Activated effector memory CD4-positive, alpha-beta T cell treated with Interleukin-2 at 50 U/mL for 16 hours (primary cell): ENCODE results near the gene FAM163A.

Experiments used
- DNase-seq: peaks from one replicate; pipeline ENCODE4 v3.0.0-alpha.2; 2020

Gene FAM163A

DNA sequence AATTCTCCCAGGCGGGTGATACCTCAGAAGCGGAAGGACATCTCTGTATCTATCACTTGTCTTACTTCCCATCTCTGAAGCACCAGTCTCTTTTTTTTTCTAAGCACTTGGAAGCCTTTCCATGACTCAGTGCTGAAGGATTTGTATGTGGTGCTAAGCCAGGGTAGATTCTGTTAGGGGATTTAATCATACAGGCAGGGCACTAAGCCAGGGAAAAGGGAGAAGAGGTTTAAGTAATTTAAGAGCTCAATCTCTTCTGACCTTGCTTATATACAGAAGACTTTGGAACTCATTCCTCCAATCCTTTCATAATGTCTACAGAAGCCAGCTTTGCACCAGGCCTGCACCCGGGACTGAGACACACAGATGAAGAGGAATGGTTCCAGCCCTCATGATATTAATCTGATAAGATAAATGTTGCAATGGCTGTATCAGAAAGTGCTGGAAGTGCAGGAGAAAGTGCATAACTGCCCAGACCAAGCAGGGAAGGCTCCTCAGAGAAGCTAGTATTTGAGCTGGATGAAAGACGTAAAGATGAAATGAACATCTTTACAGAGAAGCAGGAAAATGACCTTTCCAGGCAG, 11.0 kb downstream of the FAM163A start:
- DNase-seq: no peak

DNA sequence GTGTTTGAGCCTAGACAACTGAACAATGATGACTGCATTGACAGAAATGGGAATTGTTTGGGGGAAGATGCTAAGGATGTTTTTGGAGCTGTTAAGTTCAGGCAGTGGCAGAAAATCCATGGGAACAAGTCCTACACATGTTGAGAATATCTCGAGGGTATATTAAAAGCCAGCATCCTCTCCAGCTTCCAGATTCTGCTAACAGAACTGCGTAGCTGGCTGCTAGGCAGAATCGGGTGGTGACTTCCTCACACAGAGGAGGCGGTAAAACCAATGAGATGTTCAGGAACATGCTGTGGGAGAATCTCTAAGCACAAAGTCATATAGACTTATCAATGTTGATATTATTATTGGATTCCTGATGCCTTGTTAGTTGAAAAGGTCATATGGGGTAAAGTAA, 14.8 kb downstream of the FAM163A start:
- DNase-seq: no peak

DNA sequence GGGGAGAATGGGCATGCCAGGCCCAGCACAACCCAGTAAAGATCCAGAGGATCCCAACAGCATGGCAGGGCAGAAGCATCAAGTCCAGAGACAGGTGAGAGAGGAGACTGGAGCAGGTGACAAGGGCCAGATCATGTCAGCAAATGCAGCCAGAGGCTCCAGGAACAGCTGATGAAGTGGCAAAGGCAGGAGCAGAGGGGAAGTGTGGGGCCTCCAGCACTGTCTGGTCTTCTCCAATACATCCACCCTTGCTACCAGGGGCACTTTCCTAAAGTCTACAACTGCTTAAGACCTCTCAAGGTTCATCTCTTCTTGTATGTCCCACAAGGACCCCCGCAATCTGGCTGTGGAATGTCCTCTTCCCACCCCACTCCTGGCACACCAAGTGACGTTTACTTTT, 17.4 kb downstream of the FAM163A start:
- DNase-seq: no peak

DNA sequence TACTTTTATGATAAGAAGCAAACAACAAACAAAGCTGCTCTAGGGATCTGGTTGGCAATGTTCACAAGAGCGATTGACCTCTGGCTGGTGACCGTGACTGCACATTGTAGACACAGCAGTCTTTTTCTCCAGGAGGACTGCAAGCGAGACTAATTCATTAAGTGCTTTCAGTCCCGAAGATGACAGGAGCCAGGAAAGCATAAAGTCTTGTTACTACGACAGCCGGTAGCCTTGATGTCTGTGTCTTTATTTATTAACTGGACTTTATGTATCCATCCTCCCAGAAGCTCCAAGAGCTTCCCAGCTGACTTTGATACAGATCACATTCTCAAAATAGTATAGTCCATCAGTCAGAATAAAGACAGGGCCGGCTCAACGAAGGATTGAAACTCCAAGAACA, 18.2 kb downstream of the FAM163A start:
- no peak for DNase-seq

DNA sequence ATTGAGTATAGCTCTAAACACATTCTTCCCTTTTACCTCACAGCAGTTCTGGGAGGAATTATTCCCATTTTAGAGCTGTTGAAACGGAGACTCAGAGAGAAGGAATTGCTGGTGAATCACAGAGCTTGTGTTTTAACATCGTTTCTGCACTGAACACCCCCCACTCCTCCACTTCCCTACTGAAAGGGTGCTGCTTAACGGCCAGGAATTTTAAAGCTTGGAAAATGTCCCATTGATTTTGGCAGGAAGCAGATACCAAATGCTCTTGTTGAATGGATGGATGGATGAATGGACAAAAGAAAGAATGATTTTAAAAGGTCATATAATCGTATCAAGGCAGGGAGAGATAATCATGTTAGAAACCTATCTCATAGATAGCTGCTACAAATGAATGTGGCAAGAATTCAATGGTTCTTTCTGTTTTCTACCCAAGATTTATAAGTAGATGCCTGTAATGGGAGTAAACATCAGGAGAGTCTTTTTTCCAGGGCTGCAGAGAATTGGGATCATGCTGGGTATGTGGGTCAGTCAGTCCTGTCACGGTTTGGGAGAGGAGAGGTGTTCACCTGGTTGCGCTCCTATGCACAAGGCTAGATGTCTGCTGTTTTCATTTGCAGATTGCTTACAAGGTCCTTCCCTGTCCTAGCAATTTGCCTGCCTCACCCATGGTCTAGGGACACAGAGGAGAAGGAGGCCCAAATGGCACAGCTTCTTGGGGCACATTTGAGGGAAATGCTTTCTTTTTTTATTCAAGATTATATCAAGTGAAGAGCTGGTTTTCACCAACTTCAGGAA, 19.0 kb downstream of the FAM163A start:
- no peak for DNase-seq

DNA sequence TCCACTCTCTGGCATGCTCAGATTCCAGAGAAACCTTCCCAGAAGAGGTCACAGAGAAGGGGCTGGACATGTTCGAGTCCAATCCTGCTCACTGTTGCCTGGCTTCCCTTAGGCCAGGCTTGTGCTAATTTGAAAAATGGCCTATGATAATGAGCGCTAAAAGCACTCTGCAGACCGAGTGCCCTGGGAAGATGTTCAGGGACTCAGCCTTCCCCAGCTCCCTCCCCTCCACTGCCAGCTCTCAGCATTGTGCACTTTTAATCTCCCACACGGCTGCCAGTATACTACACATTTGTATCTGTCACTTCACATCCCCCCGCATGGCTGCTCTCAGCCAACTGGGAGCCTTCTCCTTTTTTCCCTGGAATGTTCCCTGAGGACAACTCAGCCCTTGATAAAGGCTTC, 24.1 kb downstream of the FAM163A start:
- DNase-seq: no peak

DNA sequence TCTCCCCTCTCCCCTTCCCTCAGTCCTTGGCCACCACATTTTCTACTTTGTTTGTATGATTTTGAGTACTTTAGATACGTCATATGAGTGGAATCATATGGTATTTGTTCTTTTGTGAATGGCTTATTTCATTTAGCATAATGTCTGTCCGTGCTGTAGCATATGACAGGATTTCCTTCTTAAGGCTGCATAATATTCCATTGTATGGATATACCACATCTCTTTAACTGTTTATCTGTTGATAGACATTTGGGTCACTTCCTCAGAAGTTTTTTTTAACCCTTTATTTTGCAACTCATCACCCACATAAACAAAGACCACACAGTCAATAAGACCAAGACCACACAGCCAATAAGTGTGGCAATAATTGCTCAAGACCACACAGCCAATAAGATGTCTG, 24.9 kb downstream of the FAM163A start:
- no peak for DNase-seq

DNA sequence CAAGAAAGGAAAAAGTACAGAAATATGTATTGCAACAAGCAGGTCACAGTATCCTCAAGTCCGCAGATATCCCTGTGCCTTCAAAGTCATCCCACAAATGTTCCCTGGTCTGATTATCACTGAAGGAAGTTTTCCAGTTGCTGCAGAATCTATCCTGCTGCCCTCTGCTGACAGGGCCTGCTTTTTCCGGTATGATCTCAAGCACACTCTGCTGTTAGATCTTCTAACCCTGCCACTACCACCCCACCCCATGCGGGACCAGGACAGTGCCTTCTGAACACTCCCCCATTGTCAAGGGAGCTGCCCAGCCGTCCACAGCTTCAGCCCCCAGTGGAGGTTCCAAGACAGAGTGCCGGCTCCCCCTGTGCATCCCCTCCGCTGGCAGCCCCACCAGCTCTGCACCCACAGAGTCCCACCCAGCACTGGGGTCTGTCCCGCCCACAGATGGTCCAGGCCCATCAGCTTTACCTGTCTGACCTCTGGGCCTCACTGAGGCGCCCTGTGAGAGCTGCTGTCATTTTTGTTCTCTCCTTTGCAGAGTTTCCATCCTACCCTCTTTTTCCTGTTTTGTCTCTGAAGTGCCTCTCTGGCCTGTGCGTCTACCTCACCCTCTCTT, 27.9 kb downstream of the FAM163A start:
- DNase-seq: no peak

DNA sequence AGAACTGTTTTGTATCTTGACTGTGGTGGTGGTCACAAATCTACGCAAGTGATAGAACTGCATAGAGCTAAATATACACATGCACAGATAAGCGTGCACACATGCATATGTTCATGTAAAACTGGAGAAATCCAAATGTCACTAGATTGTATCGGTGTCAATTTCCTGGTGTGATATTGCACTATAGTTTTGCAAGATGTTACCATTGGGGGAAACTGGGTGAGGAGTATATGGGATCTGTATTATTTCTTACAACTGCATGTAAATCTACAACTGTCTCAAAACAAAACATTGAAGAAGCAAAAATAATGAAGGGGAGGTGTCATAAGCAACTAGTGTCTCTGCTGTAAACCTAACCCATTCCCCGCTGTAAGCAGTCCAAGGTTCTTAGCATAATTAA, 30.2 kb downstream of the FAM163A start:
- DNase-seq: no peak

DNA sequence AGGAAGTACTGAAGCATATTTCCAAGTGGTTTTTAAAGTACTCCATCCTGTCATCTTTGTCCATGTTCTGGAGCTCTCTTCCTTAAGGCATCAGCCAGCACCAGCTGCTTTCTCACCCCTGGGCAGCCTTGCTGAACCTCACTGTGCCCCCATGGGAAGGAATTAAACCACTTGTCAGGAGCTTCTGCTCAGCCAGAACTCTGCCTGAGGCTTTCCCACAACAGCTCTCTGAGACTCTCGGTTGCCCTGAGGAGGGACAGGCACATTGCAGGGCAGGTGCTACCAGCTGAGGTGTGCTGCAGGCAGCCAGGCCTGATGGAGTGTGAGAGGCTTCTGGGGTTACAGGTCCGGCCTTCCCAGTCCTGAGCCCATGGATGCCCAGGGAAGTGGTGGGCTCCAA, 30.9 kb downstream of the FAM163A start:
- DNase-seq: no peak

DNA sequence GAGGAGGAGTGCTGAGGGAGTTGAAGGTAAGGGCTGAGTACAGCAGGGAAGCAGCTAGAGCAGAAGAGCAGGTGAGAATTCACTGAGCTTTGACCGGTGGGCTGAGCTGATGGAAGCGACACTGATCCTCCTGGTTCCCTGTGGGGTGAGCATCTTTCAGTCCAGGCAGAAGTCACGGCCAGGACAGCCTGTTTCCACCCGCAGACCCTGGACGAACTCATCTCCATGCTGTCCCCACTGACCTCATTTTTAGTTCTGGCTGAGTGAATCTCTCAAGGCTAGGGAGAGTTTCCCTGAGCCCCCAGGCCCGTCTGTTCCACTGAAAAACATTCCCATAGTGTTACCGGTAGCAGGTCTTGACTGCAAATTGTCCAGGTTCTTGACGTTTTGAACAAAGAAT, 31.5 kb downstream of the FAM163A start:
- DNase-seq: no peak

DNA sequence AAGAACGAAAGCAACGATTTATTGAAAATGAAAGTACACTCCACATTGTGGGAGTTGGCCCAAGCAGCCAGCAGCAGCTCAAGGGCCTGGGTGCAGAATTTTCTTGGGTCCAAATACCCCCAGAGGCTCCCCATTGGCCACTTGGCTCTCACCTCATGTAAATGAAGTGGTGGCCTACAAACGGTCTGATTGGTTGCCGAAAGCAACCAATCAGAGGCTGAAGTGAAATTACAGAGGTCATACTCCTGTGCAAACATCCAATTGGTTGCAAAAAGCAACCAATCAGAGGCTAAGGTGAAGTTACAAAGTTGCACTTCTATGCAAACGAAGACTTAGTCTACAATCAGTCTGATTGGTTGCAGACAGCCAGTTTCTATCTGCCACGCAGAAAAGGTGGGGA, 31.9 kb downstream of the FAM163A start:
- no peak for DNase-seq

DNA sequence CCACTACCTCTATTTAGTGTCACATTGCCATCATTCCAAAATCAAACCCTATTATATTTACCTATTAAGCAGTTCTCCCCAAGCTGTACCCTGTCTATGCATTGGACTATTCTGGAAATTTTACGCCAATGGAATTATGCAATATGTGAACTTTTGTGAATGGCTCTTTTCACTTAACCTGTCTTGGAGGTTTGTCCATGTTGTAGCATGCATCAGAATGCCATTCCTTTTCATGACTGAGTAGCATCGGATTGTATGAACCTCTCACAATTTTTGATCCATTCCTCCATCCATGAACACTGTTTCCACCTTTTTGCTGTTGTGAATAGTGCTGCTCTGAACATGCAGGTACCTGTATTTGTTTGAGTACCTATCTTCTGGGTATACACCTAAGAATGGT, 33.7 kb downstream of the FAM163A start:
- no peak for DNase-seq

DNA sequence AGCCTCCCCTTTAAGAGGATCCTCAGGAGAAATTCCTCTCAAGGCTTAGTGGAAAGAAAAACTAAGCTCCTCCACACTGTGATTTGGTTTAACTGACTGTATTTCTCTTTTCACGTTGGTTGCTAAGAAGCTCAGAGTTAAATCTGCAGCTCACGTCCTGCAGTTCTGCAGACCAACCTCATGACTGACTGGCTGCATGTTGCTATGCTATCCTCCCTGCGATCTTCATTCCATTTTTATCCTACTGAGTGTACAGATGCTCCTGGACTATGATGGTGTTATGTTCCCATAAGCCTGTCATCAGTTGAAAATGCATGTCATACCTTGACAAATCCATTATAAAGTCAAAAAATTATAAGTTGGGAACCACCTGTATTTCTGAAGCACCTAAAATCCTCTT, 34.6 kb downstream of the FAM163A start:
- DNase-seq: no peak

DNA sequence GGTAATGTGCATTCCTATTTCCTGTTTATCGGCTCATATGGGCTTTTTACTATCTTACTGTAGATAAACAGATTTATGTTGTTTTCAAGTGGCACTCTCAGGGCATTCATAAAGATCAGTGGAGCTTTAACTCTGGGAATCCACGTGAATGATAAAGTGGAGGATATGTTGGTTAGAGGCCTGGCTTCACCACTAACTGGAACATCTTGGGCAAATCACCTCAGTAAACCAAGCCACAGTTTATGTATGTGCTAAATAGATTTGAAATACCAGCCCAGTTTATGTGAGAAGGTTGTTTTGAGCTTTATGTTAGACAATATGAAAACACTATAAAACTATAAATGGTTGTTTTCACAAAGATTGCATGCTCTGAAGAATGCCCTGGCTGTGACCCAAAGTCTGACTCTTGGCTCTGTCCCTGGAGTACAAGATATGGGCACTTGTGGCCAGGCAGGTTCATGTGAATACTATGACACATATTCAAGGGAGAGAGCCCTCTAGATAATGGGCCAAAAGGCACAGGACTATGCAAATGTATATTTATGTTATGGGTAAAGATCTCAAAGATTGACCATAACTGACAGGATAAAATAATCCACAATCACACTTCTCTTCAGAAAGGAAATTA, 36.7 kb downstream of the FAM163A start:
- no peak for DNase-seq

DNA sequence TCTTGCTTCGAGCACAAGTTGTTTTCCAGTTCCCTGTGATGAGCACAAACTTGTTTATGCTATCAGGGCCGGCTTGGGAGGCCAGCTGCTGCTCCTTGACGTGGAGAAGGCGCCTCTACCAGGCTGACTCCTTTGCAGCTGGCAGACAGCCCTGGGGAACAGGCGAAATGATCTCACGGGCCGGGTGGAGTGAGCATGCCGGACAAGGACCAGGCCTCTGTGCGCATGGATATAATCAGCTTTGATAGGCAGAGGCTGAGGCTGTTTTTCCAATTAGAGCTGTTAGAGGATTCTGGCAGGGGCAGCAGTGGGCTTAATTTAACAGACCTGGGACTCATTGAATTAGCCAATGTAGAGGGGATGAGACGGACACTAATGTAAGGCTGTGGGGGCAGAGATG, 38.9 kb downstream of the FAM163A start:
- DNase-seq: no peak

DNA sequence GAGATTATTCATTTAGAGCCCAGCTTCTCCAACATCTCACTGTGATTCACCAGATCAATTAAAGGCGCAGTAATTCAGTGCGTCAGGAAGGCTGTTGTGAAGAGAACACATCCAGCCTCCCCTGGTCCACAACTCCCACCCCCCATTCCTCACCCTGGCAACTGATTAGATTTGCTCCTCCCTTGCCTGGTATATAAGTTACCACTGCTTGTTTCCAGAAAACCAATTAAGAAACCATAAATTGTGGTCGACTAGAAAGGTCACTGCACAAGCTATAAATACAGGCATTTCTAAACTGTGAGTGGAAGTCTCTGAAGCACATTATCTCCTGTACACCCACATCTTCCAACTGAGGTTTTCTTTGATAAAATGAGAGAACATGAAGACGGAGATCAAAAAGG, 41.9 kb downstream of the FAM163A start:
- DNase-seq: no peak

DNA sequence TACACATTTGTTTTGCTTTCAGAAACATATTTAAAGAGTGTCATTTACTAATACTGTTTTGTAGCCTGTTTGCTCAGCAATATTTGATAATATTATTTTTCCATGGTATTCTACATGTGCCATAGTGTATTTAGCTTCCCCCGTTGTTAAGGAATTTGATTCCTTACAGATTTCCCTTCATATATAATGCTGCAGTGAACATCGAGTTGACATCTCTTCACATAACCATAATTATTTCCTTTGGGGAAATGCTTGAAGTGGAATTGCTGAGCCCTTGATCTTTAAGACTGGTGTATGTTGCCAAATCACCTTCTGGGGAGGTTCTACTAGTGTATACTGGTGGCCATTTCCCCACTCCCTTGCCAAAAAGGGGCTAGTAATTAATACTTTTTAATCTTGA, 42.6 kb downstream of the FAM163A start:
- no peak for DNase-seq

DNA sequence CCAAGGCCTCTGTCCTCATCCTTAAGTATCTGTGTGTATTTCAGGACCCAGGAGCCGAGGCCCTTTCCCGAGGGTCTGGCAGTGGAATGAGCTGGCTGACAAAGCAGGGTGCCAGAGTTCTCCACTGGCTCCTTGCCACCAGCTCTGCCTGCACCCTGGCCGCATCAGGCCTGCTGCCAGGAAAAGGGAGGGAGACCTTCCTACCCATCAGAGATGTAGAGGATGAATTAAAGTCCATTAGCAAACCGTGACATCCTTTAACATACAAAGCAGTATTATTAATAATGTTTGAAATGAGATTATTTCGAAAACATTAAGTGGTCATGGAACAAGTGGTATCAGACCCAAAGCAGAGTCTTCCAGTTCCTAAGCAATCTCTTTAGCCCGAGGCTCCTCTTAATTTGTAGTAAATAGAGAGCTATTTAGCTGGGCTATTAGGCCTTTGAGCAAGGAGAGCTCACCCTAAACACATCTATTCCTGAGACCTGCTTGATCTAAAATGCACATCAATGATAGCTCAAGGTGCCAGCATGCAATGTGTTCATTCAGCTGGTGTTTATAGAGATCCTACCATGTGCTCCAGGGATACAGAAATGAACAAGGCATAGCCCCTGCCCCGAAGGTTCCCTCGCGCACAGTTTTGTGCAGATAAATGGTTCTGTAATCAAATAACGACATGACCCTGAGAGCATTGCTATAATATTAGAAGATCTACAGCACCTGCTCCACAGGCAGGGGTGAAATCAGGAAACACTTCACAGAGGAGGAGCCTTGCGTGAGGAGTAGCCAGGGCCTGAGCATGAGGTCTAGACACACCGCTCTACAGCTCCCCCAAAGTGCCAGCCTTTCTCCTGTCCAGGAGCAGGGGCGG, 44.0 kb downstream of the FAM163A start:
- DNase-seq: no peak

DNA sequence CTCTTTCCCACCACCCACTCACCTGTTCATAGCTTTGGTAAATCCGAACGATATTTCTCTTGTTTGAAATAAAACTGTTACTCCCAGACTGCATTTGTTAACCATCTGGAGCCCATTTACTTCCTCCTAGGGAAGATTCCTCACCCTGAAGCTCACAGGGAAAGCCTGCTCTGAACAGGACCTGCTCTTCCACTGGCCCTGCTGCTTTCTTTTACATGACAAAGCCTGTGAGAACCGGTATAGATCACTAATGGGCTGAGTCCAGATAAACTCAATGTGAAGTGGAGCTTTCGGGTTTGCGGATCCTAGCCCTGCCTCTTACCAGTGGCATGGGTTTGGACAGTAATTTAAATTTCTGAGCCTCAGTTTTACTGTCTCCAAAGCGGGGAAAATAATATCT, 45.2 kb downstream of the FAM163A start:
- DNase-seq: no peak

DNA sequence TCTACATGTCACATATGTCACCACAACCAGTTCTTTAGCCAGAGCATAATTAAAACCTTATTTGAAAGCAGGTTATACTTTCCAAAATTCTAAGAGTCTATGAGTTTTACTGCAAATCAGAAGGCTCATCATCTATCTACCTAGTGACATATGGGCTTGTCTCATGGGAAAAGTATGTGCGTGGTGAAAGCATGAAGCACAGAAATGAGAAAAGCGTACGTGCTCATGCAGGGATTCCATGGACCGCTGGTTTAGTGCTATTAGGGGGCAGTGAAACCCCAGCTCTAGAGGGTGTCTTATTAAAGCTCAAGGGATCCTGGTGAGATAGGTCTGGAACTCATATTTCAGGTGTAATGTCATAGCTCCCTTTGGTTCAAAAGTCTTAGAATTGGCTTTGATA, 50.2 kb downstream of the FAM163A start:
- no peak for DNase-seq

DNA sequence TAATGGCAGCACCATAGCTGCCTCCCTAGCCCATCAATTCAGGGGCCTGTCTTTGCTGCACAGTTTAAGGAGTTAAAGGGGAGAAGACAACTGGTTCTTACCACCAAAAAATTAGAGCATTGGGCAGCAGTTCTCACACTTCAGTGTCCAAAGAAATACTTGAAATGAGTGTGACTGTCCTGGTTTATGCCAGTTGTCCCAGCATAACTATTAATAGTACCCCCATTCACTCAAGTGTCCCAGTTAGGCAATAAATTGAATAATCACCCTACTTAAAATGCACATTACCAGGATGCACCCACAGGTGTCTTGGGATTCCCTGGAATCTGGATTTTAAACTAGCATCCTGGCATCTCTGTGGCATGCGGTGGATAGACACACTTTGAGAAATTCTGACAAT, 51.1 kb downstream of the FAM163A start:
- no peak for DNase-seq

DNA sequence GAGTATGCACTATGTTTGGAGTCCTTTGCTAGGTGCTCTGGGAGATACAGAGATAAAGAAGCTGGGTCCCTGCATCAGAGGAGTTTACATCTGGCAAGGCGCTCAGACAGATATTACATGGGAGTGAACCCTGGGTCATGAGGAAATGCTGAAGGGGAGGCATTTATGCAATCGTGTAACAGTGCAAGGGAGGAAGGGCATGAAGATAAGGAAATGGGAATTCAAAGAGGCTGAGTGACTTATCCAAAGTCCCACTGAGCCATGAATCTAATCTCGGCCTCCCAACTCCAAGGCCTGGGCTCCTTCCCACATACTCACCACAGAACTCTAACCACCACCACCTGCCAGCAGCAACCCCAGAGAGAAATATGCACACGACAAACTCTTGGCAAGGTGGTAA, 51.6 kb downstream of the FAM163A start:
- DNase-seq: no peak
